ENCODE results near the gene FYCO1.
"Not testable (repeated sequence)": the region's sequence is repeated elsewhere in the genome, so short reads cannot be mapped to it uniquely, and the experiment has no call there.

The FYCO1 gene

GRCh38 chr3:46010519-46011113 is 15.0 kb upstream of the FYCO1 start:
- no peak for DNase-seq (ENCODE audit: low read depth, low spot score)

DNA sequence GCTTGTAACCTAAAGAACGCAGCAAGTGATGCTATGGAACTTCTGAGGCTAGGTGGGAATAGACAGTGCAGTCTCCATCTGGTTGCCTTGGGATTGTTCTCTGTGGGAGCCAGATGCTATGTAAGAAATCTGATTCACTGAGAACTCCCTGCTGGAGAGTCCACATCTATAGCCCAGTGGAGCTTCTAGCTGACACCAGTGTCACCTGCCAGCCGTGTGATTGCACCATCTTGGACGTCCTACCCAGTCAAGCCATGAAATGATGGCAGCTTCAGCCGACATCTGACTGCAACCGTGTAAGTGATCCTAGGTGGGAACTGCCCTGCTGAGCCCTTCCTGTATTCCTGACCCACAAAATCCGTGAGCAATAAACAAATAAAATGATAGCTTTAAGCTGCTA is 12.4 kb upstream of the FYCO1 start:
- no peak for DNase-seq (ENCODE audit: low read depth, low spot score)

- no peak for DNase-seq (ENCODE audit: low read depth, low spot score)
Measured at GRCh38 chr3:46007280-46007679, 11.7 kb upstream of the FYCO1 start.

DNA sequence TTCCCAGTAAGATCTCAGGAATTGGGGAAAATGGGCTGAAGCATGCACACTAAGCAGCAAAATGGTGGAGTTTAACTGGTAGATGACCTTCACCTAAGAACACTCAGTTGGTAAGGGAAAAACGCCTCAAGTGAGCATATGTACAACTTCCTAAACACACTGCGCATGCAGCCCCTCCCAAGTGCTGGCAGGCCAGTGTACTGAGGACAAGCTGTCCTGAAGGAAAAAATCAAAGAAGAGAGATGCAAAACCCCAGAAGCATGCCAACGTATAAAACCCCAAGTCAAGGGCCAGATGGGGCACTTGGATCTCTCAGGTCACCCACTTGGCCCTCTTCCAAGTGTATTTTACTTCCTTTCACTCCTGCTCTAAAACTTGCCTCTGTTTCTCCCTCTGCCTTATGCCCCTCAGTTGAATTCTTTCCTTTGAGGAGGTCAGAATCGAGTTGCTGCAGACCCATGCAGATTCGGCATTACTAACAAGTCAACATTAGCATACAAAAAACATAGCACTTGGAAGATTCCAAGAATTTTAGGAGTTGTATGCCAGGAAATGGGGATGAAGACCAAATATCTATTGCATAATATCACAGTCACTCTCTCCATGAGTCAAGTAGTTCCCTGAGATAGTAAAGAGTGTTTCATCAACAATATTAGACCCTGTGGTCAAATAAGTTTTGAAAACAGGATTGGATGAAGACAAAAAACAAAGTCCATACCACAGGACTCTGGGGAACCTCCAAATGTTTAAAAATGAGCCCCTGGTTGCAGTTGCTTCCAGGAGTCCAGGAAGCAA is 10.8 kb upstream of the FYCO1 start:
- DNase-seq (ENCODE audit: low read depth, low spot score): no peak

DNA sequence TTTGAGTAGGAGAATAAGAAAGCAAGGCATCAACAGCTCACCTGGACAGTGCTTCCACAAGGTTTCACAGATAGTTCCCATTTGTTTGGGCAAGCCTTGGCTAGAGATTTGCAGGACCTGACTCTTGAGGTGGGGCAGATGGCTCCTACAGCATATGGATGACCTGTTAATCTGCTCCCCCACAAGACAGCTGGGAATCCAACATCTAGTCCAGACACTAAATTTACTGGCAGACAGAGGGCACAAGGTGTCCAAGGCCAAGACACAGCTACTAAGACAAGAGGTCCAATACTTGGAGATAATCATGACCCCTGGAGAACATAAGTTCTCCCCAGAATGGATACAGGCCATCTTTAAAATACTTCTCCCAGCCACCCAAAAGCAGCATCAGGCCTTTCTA is 8.1 kb upstream of the FYCO1 start:
- not testable (repeated sequence) for DNase-seq (ENCODE audit: low read depth, low spot score)

- DNase-seq (ENCODE audit: low read depth, low spot score): no peak
Measured at GRCh38 chr3:46001178-46001577, 5.6 kb upstream of the FYCO1 start.

- no peak for DNase-seq (ENCODE audit: low read depth, low spot score)
Measured at GRCh38 chr3:45997942-45998341, 2.3 kb upstream of the FYCO1 start.

DNA sequence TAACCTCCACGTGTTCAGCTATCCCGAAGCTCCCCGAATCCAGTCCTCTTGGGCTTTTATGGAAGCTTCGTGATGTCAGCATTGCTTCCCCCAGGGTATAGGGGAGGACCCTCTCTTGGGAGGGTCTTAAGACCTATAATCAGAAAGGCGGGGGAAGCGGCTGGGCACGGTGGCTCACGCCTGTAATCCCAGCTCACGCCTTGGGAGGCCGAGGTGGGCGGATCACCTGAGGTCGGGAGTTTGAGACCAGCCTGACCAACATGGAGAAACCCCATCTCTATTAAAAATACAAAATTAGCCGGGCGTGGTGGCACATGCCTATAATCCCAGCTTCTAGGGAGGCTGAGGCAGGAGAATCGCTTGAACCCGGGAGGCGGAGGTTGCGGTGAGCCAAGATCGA is 1.9 kb upstream of the FYCO1 start:
- DNase-seq (ENCODE audit: low read depth, low spot score): not testable (repeated sequence)

- DNase-seq (ENCODE audit: low read depth, low spot score): peak; percentile 17
Measured at GRCh38 chr3:45994419-45995235, 997 bp downstream of the FYCO1 start.

- no peak for DNase-seq (ENCODE audit: low read depth, low spot score)
Measured at GRCh38 chr3:45993421-45994027, 2.1 kb downstream of the FYCO1 start.

DNA sequence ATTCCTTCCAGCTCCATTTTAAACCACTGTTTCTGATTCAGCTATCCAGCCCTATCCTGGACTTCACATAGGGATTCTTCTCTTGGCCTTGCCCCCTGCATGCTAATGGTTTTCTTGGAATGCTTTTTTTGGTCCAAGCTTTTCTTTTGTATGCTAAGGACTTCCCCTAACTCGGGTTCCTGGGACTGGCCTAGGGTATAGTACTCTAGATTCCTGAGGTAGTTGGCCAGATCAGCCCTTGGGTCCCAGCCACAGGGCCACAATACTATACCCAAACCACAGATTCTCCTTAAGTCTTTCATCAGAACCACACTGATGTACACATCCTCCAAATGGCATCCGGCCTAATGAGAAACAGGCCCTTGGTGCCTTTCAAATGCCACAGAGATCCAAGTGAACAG is 2.8 kb downstream of the FYCO1 start:
- DNase-seq (ENCODE audit: low read depth, low spot score): peak; percentile 10

- peak; percentile 17 for DNase-seq (ENCODE audit: low read depth, low spot score)
Measured at GRCh38 chr3:45992133-45992729, 3.4 kb downstream of the FYCO1 start.

GRCh38 chr3:45991341-45991740 is 4.3 kb downstream of the FYCO1 start:
- DNase-seq (ENCODE audit: low read depth, low spot score): no peak

- DNase-seq (ENCODE audit: low read depth, low spot score): no peak
Measured at GRCh38 chr3:45990181-45990580, 5.4 kb downstream of the FYCO1 start.

- no peak for DNase-seq (ENCODE audit: low read depth, low spot score)
Measured at GRCh38 chr3:45988804-45989203, 6.8 kb downstream of the FYCO1 start.

GRCh38 chr3:45988362-45988761 is 7.3 kb downstream of the FYCO1 start:
- DNase-seq (ENCODE audit: low read depth, low spot score): no peak

GRCh38 chr3:45987368-45988291 is 8.0 kb downstream of the FYCO1 start:
- DNase-seq (ENCODE audit: low read depth, low spot score): no peak

GRCh38 chr3:45986303-45986982 is 9.2 kb downstream of the FYCO1 start:
- no peak for DNase-seq (ENCODE audit: low read depth, low spot score)

GRCh38 chr3:45985532-45986302 is 9.9 kb downstream of the FYCO1 start:
- no peak for DNase-seq (ENCODE audit: low read depth, low spot score)

Data from ELF-1 (cell line).